ENCODE measurements around the gene ZNF513.

ZNF513 gene

GRCh38 chr2:27409321-27410073 lies 29.0 kb upstream of the ZNF513 start, which contains the start of gene PPM1G:
TSS of gene PPM1G (minus strand) at chr2:27409591. CDS start at chr2:27409422, 169 bp downstream.
- peaks cover 4% of the 10 kb centered on the region for H3K4me1 ChIP-seq (ENCODE audit: control insufficient read depth, insufficient read depth, low read length)
- H3K27me3 ChIP-seq (ENCODE audit: control insufficient read depth, insufficient read depth, low read length): no peaks in the 10 kb centered on the region
- peak within 1 kb of the TSS; percentile 84 for H3K4me3 ChIP-seq (ENCODE audit: low read depth, low read length)
- no peaks in the 10 kb centered on the region for H3K9me3 ChIP-seq (ENCODE audit: control insufficient read depth, insufficient read depth, low read length)
- peak within 1 kb of the TSS; percentile 81 for H3K9ac ChIP-seq (ENCODE audit: low read depth, low read length)
- H3K36me3 ChIP-seq (ENCODE audit: control insufficient read depth, insufficient read depth, low read length): peaks cover 5% of the 10 kb centered on the region

DNA sequence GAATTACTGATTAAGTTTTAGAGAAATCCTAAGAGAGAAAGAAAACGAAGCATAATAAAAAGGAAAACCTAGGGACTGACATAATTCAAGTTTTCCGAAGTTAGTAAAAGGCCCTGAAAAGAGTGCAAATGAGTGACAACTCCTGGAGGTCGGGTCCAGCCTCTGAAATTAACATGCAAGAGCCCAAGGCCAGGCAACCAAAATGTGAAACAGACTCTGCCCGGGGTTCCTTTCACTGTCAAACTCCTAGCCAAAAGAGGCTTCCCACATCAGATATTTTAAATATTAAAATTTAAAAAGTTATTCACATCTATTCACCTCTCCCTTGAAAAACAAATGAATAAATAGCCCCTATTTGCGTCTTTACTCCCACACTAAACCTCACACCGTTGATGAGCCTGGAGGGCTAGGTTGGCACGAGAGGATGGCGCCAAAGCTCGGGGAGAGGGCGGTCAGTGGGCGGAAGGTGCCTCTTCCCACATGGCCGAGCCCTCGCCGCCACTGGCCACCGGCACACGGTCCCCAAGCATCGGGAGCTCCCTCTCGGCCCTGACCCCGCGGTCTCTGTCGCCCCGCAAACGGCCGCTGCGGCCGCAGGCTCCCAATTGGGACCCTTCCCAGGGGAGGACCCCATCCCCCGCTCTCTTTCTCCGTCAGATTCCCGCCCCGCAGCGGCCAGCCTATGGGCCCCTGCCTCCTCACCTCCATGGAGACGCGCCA lies 28.2 kb upstream of the ZNF513 start:
- peak overlapping the region; percentile 73 for H3K9ac ChIP-seq (ENCODE audit: low read depth, low read length)
- H3K9me3 ChIP-seq (ENCODE audit: control insufficient read depth, insufficient read depth, low read length): no peaks in the 10 kb centered on the region
- peaks cover 4% of the 10 kb centered on the region for H3K4me1 ChIP-seq (ENCODE audit: control insufficient read depth, insufficient read depth, low read length)
- H3K4me3 ChIP-seq (ENCODE audit: low read depth, low read length): peak overlapping the region; percentile 84
- H3K27me3 ChIP-seq (ENCODE audit: control insufficient read depth, insufficient read depth, low read length): no peaks in the 10 kb centered on the region
- peaks cover 5% of the 10 kb centered on the region for H3K36me3 ChIP-seq (ENCODE audit: control insufficient read depth, insufficient read depth, low read length)

- Histone ChIP-seq H3K36me3 (ENCODE audit: control insufficient read depth, insufficient read depth, low read length) (peaks cover 5% of the 10 kb centered on the region), H3K9ac (ENCODE audit: low read depth, low read length) (no peak overlapping the region), H3K9me3 (ENCODE audit: control insufficient read depth, insufficient read depth, low read length) (no peaks in the 10 kb centered on the region), H3K4me3 (ENCODE audit: low read depth, low read length) (peak overlapping the region; percentile 84), H3K27me3 (ENCODE audit: control insufficient read depth, insufficient read depth, low read length) (no peaks in the 10 kb centered on the region), H3K4me1 (ENCODE audit: control insufficient read depth, insufficient read depth, low read length) (peaks cover 4% of the 10 kb centered on the region)
These were observed 27.4 kb upstream of the ZNF513 start for GRCh38 chr2:27407798-27408491.

- Histone ChIP-seq H3K4me1 (ENCODE audit: control insufficient read depth, insufficient read depth, low read length) (no peaks in the 10 kb centered on the region), H3K9ac (ENCODE audit: low read depth, low read length) (no peak overlapping the region), H3K36me3 (ENCODE audit: control insufficient read depth, insufficient read depth, low read length) (peaks cover 3% of the 10 kb centered on the region), H3K9me3 (ENCODE audit: control insufficient read depth, insufficient read depth, low read length) (no peaks in the 10 kb centered on the region), H3K27me3 (ENCODE audit: control insufficient read depth, insufficient read depth, low read length) (no peaks in the 10 kb centered on the region), H3K4me3 (ENCODE audit: low read depth, low read length) (no peak overlapping the region)
These were observed 20.0 kb upstream of the ZNF513 start for GRCh38 chr2:27400348-27401135.

DNA sequence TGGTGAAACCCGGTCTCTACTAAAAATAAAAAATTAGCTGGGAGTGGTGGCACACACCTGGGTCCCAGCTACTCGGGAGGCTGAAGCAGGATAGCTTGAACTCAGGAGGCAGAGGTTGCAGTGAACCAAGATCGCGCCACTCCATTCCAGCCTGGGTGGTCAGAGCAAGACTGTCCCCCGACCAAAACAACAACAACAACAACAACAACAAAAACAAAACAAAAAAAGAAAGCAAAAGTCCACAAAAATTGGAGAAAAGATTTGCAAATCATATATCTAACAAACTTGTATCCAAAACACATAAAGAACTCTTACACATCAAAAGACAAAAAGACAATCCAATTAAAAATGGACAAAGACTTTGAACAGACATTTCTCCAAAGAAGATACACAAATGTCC lies 18.4 kb upstream of the ZNF513 start:
- no peak overlapping the region for H3K9ac ChIP-seq (ENCODE audit: low read depth, low read length)
- no peaks in the 10 kb centered on the region for H3K4me1 ChIP-seq (ENCODE audit: control insufficient read depth, insufficient read depth, low read length)
- H3K27me3 ChIP-seq (ENCODE audit: control insufficient read depth, insufficient read depth, low read length): no peaks in the 10 kb centered on the region
- no peaks in the 10 kb centered on the region for H3K9me3 ChIP-seq (ENCODE audit: control insufficient read depth, insufficient read depth, low read length)
- peaks cover 3% of the 10 kb centered on the region for H3K36me3 ChIP-seq (ENCODE audit: control insufficient read depth, insufficient read depth, low read length)
- H3K4me3 ChIP-seq (ENCODE audit: low read depth, low read length): no peak overlapping the region

- no peaks in the 10 kb centered on the region for H3K27me3 ChIP-seq (ENCODE audit: control insufficient read depth, insufficient read depth, low read length)
- no peak overlapping the region for H3K9ac ChIP-seq (ENCODE audit: low read depth, low read length)
- H3K9me3 ChIP-seq (ENCODE audit: control insufficient read depth, insufficient read depth, low read length): no peaks in the 10 kb centered on the region
- no peak overlapping the region for H3K4me3 ChIP-seq (ENCODE audit: low read depth, low read length)
- H3K4me1 ChIP-seq (ENCODE audit: control insufficient read depth, insufficient read depth, low read length): no peaks in the 10 kb centered on the region
- H3K36me3 ChIP-seq (ENCODE audit: control insufficient read depth, insufficient read depth, low read length): peaks cover 7% of the 10 kb centered on the region
These were observed 12.7 kb upstream of the ZNF513 start for GRCh38 chr2:27393225-27393624.

DNA sequence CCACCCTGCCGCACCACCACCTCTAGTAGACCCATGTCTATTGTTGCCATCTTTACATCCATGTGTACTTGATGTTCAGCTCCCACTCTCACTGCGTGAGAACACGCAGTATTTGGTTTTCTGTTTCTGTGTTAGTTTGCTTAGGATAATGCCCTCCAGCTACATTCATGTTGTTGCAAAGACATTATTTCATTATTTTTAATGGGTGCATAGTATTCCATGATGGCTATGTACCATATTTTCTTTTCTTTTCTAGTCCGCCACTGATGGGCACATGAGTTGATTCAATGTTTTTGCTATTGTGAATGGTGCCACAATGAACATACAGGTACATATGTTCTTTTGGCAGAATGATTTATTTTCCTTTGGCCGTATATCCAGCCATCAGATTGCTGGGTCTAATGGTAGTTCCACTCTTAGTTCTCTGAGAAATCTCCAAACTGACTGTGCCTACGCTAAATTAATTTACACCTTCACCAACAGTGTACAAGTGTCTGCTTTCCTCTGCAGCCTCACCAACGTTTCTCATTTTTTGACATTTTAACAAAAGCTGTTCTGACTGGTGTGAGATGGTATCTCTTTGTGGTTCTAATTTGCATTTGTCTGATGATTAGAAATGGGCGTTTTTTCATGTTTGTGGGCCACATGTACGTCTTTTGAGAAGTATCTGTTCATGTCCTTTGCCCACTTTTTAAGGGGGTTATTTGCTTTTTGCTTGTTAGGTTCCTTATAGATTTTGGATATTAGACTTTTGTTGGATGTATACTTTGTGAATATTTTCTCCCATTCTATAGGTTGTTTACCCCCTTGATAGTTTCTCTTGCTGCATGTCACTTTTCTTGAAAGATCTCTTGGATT lies 10.5 kb upstream of the ZNF513 start:
- no peaks in the 10 kb centered on the region for H3K9me3 ChIP-seq (ENCODE audit: control insufficient read depth, insufficient read depth, low read length)
- no peak overlapping the region for H3K4me3 ChIP-seq (ENCODE audit: low read depth, low read length)
- no peak overlapping the region for H3K9ac ChIP-seq (ENCODE audit: low read depth, low read length)
- peaks cover 8% of the 10 kb centered on the region for H3K36me3 ChIP-seq (ENCODE audit: control insufficient read depth, insufficient read depth, low read length)
- no peaks in the 10 kb centered on the region for H3K27me3 ChIP-seq (ENCODE audit: control insufficient read depth, insufficient read depth, low read length)
- no peaks in the 10 kb centered on the region for H3K4me1 ChIP-seq (ENCODE audit: control insufficient read depth, insufficient read depth, low read length)

- H3K4me1 ChIP-seq (ENCODE audit: control insufficient read depth, insufficient read depth, low read length): peaks cover 9% of the 10 kb centered on the region
- peaks cover 55% of the 10 kb centered on the region for H3K36me3 ChIP-seq (ENCODE audit: control insufficient read depth, insufficient read depth, low read length)
- H3K9ac ChIP-seq (ENCODE audit: low read depth, low read length): peak overlapping the region; percentile 17
These were observed 1.1 kb upstream of the ZNF513 start for GRCh38 chr2:27381577-27382181.

DNA sequence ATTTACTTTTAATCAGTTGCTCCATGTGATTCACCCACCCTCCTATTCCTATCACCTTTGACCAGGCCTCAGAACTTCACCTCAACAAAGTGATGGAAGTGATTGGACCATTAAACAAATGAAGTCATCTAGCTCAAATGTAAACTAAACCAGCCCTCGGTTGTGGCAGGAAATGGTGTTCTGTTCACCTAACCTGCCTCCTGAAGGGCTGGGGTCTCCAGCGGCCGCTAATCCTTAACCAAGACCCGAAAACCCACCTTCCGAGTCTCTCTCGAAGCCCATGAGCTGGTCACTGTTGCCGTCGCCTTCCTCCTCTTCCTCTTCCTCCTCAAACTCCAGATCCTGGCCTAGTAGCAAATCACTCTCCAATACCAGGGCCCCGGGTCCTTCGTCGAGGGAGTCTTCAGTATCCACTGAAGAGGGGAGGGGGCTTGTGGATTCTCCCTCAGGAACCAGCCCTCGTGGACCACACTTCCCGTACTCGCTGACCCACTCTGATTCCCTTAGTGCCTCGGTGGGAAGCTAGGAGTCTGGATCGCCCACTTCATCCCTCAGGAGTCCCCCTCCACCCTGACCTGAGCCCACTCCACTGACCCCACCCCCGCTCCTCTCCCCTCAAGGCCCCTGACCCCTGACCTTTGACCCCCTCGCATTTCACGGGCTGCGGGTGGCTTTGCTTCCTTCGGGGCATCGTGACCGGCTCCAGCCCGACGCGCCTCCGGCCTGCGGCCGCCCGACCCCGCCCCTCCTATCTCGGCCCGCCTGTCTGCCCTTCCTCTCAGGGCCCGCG lies 503 bp downstream of the ZNF513 start:
- Histone ChIP-seq H3K4me1 (ENCODE audit: control insufficient read depth, insufficient read depth, low read length) (peaks cover 9% of the 10 kb centered on the region), H3K27me3 (ENCODE audit: control insufficient read depth, insufficient read depth, low read length) (no peaks in the 10 kb centered on the region), H3K9me3 (ENCODE audit: control insufficient read depth, insufficient read depth, low read length) (no peaks in the 10 kb centered on the region), H3K9ac (ENCODE audit: low read depth, low read length) (peak overlapping the region; percentile 97), H3K4me3 (ENCODE audit: low read depth, low read length) (peak overlapping the region; percentile 95), H3K36me3 (ENCODE audit: control insufficient read depth, insufficient read depth, low read length) (peaks cover 66% of the 10 kb centered on the region)

More at GRCh38 chr2:27381577-27382181, 1.1 kb upstream of the ZNF513 start:
- no peaks in the 10 kb centered on the region for H3K9me3 ChIP-seq (ENCODE audit: control insufficient read depth, insufficient read depth, low read length)
- no peaks in the 10 kb centered on the region for H3K27me3 ChIP-seq (ENCODE audit: control insufficient read depth, insufficient read depth, low read length)
- H3K4me3 ChIP-seq (ENCODE audit: low read depth, low read length): no peak overlapping the region

GRCh38 chr2:27379383-27379835 lies 1.1 kb downstream of the ZNF513 start:
- Histone ChIP-seq H3K9ac (ENCODE audit: low read depth, low read length) (peak overlapping the region; percentile 97), H3K4me3 (ENCODE audit: low read depth, low read length) (peak overlapping the region; percentile 95), H3K36me3 (ENCODE audit: control insufficient read depth, insufficient read depth, low read length) (peaks cover 63% of the 10 kb centered on the region), H3K27me3 (ENCODE audit: control insufficient read depth, insufficient read depth, low read length) (no peaks in the 10 kb centered on the region), H3K4me1 (ENCODE audit: control insufficient read depth, insufficient read depth, low read length) (peaks cover 9% of the 10 kb centered on the region), H3K9me3 (ENCODE audit: control insufficient read depth, insufficient read depth, low read length) (no peaks in the 10 kb centered on the region)
